ENCODE measurements around the gene P3H1.

The P3H1 gene

DNA sequence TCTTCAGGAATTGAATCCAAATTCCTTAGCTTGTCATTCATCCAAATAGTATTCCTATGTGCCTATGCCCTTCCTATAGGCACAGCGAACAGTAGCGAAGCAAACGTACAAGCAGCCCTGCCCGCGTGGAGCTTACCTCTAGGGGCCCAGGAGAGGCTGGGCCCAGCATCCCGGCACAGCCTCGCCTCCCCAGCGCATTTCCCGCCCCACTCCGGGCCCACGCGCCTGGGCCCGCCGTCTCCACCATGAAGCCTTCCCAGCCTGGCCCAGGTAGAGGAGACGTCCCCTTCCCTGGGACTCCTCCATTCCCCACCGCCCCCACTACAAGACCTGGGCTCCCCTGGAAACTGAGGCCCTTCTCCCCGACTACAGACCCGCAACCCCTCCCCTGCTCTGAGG, 17.7 kb upstream of the P3H1 start:
- Mint-ChIP-seq H3K4me3 (peak overlapping the region; percentile 71), H3K27ac (no peak overlapping the region), H3K4me1 (peaks cover 28% of the 10 kb centered on the region), H3K36me3 (peaks cover 23% of the 10 kb centered on the region), H3K9me3 (no peaks in the 10 kb centered on the region)
- ATAC-seq (no peak), DNase-seq (ENCODE audit: low spot score in 2 of 2) (no peak)

- Mint-ChIP-seq H3K4me1 (peaks cover 36% of the 10 kb centered on the region), H3K9me3 (no peaks in the 10 kb centered on the region), H3K27ac (no peak overlapping the region), H3K4me3 (no peak overlapping the region), H3K36me3 (peaks cover 38% of the 10 kb centered on the region)
- DNase-seq (ENCODE audit: low spot score in 2 of 2) (no peak), ATAC-seq (no peak)
Measured at GRCh38 chr1:42783092-42783491, 16.3 kb upstream of the P3H1 start.

GRCh38 chr1:42780176-42780575, 13.3 kb upstream of the P3H1 start:
- no peak overlapping the region for H3K4me3 Mint-ChIP-seq
- no peaks in the 10 kb centered on the region for H3K9me3 Mint-ChIP-seq
- peaks cover 30% of the 10 kb centered on the region for H3K4me1 Mint-ChIP-seq
- peak overlapping the region; percentile 77 for H3K27ac Mint-ChIP-seq
- ATAC-seq = no peak
- H3K36me3 Mint-ChIP-seq = peaks cover 65% of the 10 kb centered on the region
- DNase-seq (ENCODE audit: low spot score in 2 of 2) = no peak

DNA sequence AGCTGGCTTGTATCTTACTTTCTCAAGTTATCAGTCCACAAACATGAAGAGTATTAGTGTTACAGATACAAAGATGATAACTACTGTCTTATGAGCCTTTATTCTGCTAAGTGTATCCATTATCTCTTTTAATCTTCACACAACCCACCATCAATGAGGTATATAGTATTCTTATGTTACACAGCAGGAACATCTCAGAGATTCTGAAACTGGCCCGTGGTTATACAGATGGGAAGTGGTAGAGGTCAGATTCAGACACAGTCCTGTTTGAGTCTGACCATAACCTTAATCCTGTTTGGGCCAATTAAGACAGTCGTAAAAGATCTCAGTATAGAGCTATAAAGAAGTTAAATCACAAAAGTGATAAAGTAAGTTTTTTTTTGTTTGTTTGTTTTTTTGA, 12.9 kb upstream of the P3H1 start:
- H3K27ac Mint-ChIP-seq = peak overlapping the region; percentile 77
- DNase-seq (ENCODE audit: low spot score in 2 of 2) (no peak), ATAC-seq (peak; percentile 62)
- H3K36me3 Mint-ChIP-seq = peaks cover 67% of the 10 kb centered on the region
- H3K4me1 Mint-ChIP-seq = peaks cover 26% of the 10 kb centered on the region
- no peaks in the 10 kb centered on the region for H3K9me3 Mint-ChIP-seq
- no peak overlapping the region for H3K4me3 Mint-ChIP-seq

GRCh38 chr1:42777852-42778251, 11.0 kb upstream of the P3H1 start:
- no peak for DNase-seq (ENCODE audit: low spot score in 2 of 2)
- H3K27ac Mint-ChIP-seq = peak overlapping the region; percentile 77
- H3K9me3 Mint-ChIP-seq = no peaks in the 10 kb centered on the region
- no peak overlapping the region for H3K4me3 Mint-ChIP-seq
- ATAC-seq = peak; percentile 66
- H3K36me3 Mint-ChIP-seq = peaks cover 81% of the 10 kb centered on the region
- peaks cover 24% of the 10 kb centered on the region for H3K4me1 Mint-ChIP-seq

DNA sequence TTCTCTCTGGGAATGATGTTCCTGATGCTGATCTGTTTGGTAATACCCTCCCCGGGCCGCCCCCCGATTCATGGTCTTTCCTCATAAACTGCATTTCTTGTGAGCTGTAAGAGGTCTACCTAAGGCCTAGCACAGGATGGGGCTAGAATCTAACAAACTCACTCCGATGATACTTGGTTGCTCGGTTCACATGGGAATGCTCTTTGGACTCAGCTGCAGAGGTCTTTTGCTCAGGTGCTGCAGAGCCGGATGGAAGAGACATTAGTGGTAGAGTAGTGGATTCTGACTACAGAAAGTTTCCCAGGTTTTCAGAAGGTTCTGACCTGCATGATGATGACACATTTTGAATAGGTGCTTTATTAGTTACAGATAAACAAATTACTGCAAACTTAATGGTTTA, 9.7 kb upstream of the P3H1 start:
- peaks cover 29% of the 10 kb centered on the region for H3K4me1 Mint-ChIP-seq
- no peak for DNase-seq (ENCODE audit: low spot score in 2 of 2)
- no peaks in the 10 kb centered on the region for H3K9me3 Mint-ChIP-seq
- no peak for ATAC-seq
- H3K27ac Mint-ChIP-seq = no peak overlapping the region
- H3K36me3 Mint-ChIP-seq = peaks cover 91% of the 10 kb centered on the region
- H3K4me3 Mint-ChIP-seq = no peak overlapping the region

GRCh38 chr1:42774928-42775526, 8.2 kb upstream of the P3H1 start:
- DNase-seq (ENCODE audit: low spot score in 2 of 2) (no peak), ATAC-seq (no peak)
- H3K9me3 Mint-ChIP-seq = no peaks in the 10 kb centered on the region
- peaks cover 39% of the 10 kb centered on the region for H3K4me1 Mint-ChIP-seq
- H3K36me3 Mint-ChIP-seq = peaks cover 90% of the 10 kb centered on the region
- H3K27ac Mint-ChIP-seq = peak overlapping the region; percentile 45
- no peak overlapping the region for H3K4me3 Mint-ChIP-seq

DNA sequence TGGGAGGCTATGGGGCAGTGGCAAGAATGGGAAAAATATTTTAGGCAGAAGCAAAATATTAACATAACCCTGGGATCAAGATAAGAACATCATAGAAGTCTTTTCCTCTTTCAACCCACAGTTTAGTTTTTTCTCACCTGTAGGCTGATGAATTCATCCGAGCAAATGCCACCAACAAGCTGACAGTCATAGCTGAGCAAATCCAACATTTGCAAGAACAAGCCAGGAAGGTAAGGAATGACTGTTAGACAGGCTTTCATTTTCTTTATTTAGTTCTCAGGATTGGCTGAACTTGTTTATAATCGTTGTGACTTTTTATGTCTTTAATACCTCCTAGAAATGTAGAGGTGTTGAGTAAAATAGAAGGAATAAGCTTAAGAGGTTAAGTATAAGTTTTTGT, 6.6 kb upstream of the P3H1 start:
- peak; percentile 27 for ATAC-seq
- Mint-ChIP-seq H3K36me3 (peaks cover 91% of the 10 kb centered on the region), H3K4me1 (peaks cover 46% of the 10 kb centered on the region), H3K27ac (peak overlapping the region; percentile 18), H3K9me3 (no peaks in the 10 kb centered on the region), H3K4me3 (no peak overlapping the region)
- DNase-seq (ENCODE audit: low spot score in 2 of 2) = no peak

- Mint-ChIP-seq H3K27ac (no peak overlapping the region), H3K9me3 (no peaks in the 10 kb centered on the region), H3K4me3 (no peak overlapping the region), H3K4me1 (peaks cover 39% of the 10 kb centered on the region), H3K36me3 (peaks cover 68% of the 10 kb centered on the region)
- ATAC-seq (no peak), DNase-seq (ENCODE audit: low spot score in 2 of 2) (no peak)
Measured at GRCh38 chr1:42769811-42770210, 3.0 kb upstream of the P3H1 start.

- Mint-ChIP-seq H3K4me3 (no peak overlapping the region), H3K9me3 (no peaks in the 10 kb centered on the region), H3K27ac (no peak overlapping the region), H3K4me1 (peaks cover 34% of the 10 kb centered on the region), H3K36me3 (peaks cover 51% of the 10 kb centered on the region)
- no peak for DNase-seq (ENCODE audit: low spot score in 2 of 2)
- ATAC-seq = no peak
Measured at GRCh38 chr1:42768172-42768571, 1.3 kb upstream of the P3H1 start.

DNA sequence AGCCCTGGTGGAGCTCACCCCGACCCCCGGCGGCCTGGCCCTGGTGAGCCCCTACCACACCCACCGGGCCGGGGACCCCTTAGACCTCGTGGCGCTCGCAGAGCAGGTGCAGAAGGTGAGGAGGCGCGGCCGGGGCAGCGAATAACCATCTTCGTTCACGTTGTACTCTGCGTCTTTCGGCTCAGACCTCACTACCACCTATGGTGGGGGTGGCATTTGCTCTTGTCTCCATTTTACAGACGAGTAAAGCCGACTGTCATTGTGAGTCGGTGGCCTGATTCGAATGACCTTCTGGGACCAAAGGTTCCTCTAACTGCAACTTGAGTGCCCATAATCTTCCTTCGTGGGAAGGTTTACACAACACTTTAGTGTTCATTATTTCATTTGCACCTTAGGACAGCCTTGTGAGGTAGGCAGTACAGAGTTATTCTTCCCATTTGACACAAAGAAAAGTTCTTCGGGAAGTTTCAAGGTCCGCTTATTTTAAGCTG, 727 bp upstream of the P3H1 start:
- Mint-ChIP-seq H3K27ac (no peak overlapping the region), H3K4me1 (peaks cover 29% of the 10 kb centered on the region), H3K9me3 (no peaks in the 10 kb centered on the region), H3K36me3 (peaks cover 48% of the 10 kb centered on the region), H3K4me3 (no peak overlapping the region)
- DNase-seq (ENCODE audit: low spot score in 2 of 2) = no peak
- peak; percentile 39 for ATAC-seq

DNA sequence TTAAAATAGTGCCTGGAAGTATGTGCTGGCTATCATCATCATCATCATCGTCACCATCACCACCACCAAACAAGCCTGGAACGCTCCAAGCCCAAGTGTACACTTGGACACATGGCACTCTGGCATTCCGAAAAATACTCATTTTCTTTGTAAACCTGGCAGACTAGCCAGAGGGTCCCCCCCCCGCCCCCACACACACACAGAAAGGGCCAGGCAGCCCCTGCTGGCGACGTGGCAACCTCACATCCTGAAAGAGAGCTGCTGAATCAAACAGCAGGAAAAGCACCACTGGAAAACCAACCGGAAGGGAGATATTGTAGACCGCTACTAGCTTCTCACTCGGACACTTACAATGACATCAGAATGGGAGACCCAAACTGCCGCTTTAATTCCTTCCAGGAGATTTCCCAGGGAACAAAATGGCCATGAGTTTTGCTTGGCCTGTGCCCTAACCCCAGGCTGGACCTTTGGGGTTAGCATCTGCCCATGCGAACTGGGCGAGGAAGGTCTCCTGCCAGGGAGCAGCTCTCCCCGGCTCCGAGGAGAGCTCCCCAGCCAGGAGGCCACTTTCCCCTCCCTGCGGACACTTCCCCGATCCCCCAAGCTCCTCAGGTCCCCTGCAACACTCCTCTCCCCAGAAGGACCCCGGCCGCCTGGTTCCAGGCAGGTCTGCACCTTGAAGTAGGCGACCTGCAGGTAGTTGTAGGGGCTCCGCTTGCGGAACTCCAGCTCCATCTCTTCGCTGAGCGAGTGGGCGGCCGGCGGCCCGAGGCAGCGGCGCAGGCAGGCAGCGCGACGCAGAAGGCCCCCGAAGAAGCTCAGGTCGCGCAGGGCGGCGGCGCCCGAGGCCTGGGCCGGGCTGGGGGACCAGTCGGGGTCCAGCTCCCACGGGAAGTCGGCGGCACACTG, 742 bp downstream of the P3H1 start:
- Mint-ChIP-seq H3K4me3 (no peak overlapping the region), H3K9me3 (no peaks in the 10 kb centered on the region), H3K36me3 (peaks cover 52% of the 10 kb centered on the region), H3K27ac (no peak overlapping the region), H3K4me1 (peaks cover 22% of the 10 kb centered on the region)
- DNase-seq (ENCODE audit: low spot score in 2 of 2) (peak in 1 of 2 donors; percentile 59), ATAC-seq (peak; percentile 59)

DNA sequence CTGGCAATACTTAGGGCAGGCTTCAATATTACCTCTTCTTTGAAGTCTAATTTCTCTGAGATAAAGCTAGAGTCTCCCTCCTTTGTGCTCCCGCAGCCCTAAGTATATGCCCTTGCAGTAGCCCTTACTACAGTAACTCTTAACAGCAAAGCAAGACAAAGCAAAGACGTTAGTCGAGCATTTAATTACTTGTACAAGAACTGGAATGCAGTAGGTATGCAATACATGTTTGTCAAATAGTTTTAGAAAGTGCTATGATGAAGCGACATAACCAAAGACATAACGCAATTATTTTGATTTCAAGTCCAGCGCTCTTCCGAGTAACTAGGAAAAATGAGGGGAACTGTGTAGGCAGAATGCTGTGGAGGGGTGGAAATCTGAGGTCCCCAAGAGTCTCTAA, 1.6 kb downstream of the P3H1 start:
- ATAC-seq (no peak), DNase-seq (ENCODE audit: low spot score in 2 of 2) (no peak)
- H3K36me3 Mint-ChIP-seq = peaks cover 52% of the 10 kb centered on the region
- H3K9me3 Mint-ChIP-seq = no peaks in the 10 kb centered on the region
- H3K4me3 Mint-ChIP-seq = no peak overlapping the region
- H3K4me1 Mint-ChIP-seq = peaks cover 15% of the 10 kb centered on the region
- no peak overlapping the region for H3K27ac Mint-ChIP-seq

DNA sequence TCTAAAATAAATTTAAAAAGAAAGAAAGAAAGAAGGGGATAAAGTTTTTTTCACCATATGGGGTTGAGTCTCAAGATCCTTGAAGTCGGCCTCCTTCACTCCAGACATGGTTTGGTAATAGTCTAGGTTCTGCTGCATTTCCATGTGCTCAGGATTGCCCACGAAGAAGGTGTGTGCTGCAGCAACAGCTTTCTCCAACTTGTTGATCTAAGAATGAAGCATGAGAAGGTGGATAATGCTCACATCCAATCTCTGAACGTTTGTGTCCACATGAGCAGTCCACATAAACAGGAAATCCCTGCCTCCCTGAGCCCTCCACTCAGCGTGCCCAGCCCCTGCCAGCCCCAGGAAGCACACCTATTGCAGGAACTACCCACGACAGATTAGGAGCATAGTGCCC, 4.6 kb downstream of the P3H1 start:
- Mint-ChIP-seq H3K27ac (no peak overlapping the region), H3K4me3 (no peak overlapping the region), H3K9me3 (no peaks in the 10 kb centered on the region), H3K4me1 (peaks cover 6% of the 10 kb centered on the region), H3K36me3 (peaks cover 61% of the 10 kb centered on the region)
- ATAC-seq (no peak), DNase-seq (ENCODE audit: low spot score in 2 of 2) (no peak)

DNA sequence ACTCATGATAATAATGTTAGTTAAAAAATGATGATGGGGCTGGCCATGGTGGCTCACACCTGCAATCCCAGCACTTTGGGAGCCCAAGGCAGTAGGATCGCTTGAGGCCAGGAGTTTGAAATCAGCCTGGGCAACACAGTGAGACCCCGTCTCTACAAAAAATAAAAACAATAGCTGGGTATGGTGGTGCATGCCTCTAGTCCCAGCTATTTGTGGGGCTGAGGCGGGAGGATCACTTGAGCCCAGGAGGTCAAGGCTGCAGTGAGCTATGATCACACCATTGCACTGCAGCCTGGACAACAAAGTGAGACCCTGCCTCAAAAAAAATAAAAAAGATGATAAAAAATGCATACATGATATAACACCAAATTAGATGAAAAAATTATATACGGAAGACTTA, 5.3 kb downstream of the P3H1 start:
- H3K36me3 Mint-ChIP-seq = peaks cover 62% of the 10 kb centered on the region
- DNase-seq (ENCODE audit: low spot score in 2 of 2) (no peak), ATAC-seq (no peak)
- H3K4me1 Mint-ChIP-seq = peaks cover 11% of the 10 kb centered on the region
- no peak overlapping the region for H3K27ac Mint-ChIP-seq
- H3K9me3 Mint-ChIP-seq = no peaks in the 10 kb centered on the region
- H3K4me3 Mint-ChIP-seq = no peak overlapping the region

GRCh38 chr1:42759114-42759513, 7.7 kb downstream of the P3H1 start:
- DNase-seq (ENCODE audit: low spot score in 2 of 2) (no peak), ATAC-seq (no peak)
- Mint-ChIP-seq H3K27ac (no peak overlapping the region), H3K36me3 (peaks cover 87% of the 10 kb centered on the region), H3K4me1 (peaks cover 11% of the 10 kb centered on the region), H3K9me3 (no peaks in the 10 kb centered on the region), H3K4me3 (no peak overlapping the region)
